HG02798 (cell line): ENCODE results near the gene CXorf65.
A peak's percentile ranks its signal among the peaks of the same experiment; 100 is the strongest.

Experiments
- ATAC-seq: cut with Tn5 transposase; IDR thresholded peaks from one replicate; pipeline ENCODE4 v1.9.1; 2021; ENCODE audit warnings: mild to moderate bottlenecking; ENCODE audit not compliant: unreplicated experiment, poor library complexity

Gene CXorf65

DNA sequence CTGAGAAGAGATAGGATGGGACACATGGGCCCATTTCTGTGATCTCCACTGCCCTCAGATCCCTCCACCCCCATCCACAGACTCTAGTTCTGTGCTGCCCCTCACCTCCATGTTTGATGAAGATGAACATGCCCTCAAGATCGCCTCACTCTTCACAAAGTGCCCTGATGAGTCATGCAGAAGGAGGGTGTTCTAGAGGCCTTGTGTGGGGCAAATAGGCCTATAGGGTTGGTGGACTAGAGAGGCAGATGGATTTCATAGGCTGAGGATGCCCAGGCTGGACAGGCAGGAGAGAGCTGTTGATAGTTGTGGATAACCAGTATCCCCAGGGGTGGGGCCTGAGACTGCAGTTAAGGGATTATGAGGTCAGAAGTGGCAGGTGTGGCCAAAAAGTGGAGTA is at the start of gene CXorf65:
Gene CXorf65 (minus strand): TSS at position 314 of the 400 bp plus-strand sequence. CDS start 184 bp downstream, at position 130.
- ATAC-seq = no peak

DNA sequence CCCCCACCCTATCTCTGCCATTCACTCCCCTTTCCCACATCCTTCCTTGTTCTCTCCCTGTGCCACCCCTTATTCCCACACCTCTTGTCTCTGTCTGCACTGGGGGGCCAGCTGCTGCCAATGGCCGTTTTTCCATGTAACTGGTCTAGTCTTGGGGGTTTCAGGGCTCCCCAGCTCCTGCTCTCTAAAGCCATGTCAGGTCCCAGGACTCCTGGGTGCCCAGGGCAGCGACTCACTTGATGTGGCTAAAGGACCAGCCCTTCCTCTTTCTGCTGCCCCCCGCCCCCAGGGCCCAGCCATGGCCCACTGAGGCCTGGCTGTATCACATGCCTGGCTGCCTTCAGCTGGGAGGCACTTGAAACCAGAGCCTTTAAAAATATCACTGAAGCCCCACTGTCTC is 48.1 kb upstream of the CXorf65 start:
- no peak for ATAC-seq

DNA sequence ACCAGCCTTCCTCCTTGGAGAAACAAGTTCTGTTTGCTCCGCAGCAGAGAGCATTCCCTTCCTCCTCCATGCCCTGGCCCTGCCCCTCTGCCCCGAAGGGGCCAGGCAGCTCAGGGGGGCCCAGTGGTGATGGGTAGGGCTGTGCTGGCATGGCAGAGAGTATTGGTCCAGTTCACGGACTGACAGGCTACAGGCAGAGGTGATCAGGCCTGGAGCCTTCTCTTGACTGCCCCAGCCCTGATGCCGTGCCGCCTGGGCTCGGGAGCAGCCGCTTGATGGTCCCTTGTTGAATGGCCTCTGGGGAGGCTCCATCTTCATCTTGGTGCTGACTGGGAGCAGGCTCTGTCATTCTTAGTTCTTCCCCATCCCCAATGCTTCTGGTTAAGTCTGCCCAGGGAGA is 47.7 kb upstream of the CXorf65 start:
- ATAC-seq = no peak

DNA sequence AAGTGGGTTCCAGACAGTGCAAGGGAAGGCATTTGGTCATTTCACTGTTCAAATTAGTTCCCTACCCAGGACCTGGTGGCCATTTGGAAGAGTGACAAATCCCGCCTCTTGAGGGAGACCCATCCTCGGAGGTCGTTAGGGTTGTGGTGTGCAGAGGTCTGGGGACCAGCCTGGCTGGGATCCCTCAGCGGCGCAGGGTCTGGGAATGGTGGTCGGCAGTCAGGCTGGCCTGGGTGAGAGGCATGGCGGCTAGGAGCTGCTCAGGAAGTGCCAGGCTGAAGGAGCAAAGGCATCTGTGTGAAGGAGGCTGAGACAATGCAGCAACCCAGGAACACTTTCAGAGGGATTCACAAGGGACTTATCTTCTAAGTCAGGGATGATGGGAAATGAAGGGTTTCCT is 44.8 kb upstream of the CXorf65 start:
- no peak for ATAC-seq

DNA sequence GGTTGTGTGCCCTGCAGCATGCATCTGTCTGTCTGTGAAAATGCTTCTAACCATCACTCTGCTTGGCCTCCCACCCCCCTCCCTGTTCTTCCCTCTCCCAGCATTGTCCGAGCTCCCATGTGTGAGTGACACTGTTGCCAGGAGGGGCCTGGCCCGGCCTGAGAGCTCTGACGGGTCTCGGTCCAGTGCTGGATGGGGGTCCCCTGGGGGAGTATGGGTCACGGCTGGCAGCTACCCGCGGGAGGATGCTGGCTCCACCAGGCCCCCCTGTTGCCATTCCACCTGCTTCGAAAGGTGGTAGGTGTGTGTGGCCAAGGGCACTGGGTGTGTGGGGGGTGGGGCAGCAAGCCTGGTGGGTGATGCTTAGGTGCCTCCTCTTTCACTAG is 41.7 kb upstream of the CXorf65 start:
- no peak for ATAC-seq

DNA sequence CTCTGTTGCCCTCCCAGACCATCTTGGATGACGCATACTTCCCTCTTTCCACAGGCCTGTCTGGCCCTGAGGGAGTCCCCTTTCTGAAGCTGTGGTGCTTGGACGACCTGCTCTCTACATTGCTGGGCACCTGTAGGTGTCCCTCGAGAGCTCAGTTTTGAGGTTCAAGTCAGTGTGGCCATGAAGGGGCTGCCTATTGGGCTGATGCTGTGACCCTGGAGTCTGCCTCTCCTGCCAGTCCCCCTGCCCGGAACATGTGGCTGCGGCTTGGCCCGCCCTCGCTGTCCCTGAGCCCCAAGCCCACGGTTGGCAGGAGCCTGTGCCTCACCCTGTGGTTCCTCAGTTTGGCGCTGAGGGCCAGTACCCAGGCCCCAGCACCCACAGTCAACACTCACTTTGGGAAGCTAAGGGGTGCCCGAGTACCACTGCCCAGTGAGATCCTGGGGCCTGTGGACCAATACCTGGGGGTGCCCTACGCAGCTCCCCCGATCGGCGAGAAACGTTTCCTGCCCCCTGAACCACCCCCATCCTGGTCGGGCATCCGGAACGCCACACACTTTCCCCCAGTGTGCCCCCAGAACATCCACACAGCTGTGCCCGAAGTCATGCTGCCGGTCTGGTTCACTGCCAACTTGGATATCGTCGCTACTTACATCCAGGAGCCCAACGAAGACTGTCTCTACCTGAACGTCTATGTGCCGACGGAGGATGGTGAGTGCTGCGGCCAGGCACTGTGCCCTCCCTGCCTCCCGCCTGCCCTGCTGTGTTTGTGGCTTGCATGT is 41.1 kb upstream of the CXorf65 start:
- ATAC-seq = no peak

DNA sequence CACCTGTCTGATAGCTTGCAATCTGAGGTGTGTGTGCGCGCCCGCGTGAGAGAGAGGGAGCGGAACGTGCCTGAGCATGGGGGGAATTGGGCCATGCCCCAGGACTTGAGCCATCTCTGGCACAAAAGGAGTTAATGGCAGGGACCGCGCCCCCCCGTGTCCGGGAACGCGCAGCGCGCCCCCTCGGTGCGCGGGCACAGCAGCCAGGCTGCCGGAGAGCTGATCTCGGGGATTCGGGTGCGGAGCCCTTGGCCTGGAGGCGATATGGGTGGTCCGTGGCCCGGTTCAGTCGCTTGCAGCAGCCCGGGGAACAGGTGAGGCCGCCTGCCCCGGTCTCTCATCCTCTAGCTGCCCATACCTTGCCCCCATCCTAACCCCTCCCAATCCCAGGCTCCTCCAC is 38.1 kb upstream of the CXorf65 start, which contains the start of gene NLGN3:
Gene NLGN3 (plus strand): TSS at position 191 of the 400 bp plus-strand sequence. CDS start 2,909 bp downstream, outside the sequence.
- ATAC-seq = no peak

DNA sequence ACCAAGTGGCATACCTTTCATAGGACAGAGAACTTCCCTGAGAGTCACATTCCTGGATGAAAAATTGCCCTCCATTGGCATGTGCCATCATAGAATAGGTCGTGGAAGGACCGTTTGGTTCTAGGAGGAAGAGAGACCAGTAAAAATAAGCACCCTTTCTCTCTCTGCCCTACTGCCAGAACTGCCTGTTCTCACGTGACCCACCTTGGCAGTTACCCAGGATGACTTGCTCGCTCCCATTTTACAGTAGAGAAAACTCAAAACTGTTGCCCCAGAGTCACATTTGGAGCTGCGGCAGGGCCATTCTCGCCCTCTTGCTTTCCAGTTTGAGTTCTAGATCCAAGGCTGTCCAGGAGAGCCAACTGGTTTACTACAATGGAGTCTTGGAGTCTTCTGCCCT is 37.0 kb upstream of the CXorf65 start:
- no peak for ATAC-seq

DNA sequence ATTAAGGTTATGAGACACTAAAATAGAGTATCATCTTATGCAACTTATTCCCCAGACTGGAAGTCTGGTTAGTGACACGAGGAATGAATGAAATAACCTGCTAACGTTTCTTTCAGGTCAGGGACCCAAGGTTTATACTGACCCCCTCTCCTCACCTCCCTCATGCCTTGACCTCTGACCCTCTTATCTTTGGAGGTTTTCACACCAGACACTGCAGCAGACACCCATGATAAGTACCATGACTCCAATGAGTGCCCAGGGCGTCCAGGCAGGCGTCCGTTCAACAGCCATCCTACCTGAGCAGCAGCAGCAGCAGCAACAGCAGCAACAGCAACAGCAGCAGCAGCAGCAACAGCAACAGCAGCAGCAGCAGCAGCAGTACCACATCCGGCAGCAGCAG is 33.9 kb upstream of the CXorf65 start:
- ATAC-seq = no peak

DNA sequence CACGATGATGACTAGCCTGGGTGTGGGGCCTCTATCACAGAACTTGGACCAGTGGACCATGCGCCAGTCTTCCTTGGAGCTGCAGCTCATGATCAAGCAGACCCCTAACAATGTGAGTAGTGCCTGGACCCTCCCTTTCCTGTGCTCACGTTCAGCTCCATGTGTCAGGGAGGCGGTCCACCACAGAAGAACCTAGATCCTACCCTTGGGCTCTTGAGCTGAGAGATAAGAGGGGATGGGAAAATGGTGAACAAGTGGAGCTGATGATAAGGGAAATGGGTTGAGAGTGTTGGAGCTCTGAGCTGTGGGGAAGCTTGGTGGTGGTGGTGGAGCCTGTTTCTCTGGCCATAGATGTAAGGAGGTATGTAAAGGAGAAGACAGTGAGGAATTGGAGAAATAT is 25.0 kb upstream of the CXorf65 start:
- no peak for ATAC-seq

DNA sequence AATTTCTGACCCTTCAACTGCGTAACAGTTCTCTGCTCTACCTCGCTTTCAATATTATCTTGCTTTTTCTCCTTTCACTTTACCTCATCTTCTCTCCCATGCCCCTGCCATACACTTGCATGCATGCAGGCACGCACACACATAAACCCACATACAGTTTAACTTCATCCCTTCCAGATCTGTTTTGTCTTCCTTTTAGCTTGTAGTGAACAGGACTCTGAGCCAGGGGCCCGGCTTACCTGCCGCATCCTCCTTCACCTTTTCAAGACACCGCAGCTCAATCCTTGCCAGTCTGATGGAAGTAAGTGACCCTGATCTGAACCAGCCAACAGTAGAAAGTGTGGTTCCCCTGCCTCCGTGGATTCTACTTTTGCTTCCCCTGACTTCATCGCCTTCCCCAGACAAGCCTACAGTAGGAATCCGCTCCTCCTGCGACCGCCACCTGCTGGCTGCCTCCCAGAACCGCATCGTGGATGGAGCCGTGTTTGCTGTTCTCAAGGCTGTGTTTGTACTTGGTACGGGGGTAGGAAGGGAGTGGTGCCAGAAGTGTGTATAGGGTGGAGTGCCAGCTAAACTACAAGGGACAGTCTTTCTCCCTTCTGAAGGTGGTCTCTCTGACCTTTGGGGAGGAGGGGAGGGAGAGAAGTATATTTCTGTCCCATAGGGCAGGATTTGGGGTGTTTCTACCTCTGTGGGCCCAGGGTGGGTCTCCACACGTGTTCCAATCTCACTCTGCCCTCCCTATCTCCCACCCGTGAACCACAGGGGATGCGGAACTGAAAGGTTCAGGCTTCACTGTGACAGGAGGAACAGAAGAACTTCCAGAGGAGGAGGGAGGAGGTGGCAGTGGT is 22.6 kb upstream of the CXorf65 start:
- ATAC-seq = no peak

DNA sequence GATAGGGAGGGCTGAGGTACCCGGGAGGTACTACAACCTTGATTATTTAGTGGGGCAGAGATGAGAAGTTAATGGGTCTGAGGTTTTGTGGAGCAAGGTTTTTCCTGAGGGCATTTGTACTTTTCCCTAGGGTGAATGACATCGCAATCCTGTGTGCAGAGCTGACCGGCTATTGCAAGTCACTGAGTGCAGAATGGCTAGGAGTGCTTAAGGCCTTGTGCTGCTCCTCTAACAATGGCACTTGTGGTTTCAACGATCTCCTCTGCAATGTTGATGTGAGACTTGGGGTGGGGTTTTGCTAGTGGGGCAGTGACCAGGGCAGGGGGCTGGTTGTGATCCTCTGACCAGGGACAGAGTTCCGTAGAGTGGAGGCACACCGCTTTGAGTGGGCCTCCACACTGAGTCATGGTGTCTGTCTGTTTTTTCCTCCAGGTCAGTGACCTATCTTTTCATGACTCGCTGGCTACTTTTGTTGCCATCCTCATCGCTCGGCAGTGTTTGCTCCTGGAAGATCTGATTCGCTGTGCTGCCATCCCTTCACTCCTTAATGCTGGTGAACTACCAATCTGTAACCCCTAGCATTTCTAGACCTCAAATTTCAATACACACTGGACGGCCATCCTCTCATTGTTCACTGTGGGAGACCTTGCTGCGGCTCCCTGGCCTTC is 21.8 kb upstream of the CXorf65 start:
- ATAC-seq = no peak

DNA sequence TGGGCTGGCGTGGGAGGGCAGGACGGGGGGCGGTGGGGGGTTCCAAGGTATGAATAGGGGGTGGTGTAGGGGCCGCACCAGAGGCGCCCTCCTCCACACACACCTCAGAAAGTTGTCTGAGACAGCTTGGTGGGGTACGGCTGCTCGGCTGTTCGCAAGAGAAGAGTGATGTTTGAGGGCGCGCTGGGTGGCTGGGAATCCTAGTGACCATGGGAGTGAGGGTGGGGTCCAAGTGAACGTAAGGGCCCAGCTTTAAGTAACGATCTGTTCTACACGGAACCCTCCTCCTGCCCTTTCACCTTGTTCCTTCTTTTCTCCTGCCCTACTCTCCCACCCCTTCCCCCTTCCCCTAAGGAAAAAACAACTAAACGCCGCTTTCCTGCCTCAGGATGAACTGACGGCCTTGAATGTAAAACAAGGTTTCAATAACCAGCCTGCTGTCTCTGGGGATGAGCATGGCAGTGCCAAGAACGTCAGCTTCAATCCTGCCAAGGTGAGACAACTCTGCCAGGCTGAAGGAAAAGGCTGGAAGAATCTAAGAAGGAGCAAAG is 12.5 kb upstream of the CXorf65 start:
- ATAC-seq = peak; percentile 11

DNA sequence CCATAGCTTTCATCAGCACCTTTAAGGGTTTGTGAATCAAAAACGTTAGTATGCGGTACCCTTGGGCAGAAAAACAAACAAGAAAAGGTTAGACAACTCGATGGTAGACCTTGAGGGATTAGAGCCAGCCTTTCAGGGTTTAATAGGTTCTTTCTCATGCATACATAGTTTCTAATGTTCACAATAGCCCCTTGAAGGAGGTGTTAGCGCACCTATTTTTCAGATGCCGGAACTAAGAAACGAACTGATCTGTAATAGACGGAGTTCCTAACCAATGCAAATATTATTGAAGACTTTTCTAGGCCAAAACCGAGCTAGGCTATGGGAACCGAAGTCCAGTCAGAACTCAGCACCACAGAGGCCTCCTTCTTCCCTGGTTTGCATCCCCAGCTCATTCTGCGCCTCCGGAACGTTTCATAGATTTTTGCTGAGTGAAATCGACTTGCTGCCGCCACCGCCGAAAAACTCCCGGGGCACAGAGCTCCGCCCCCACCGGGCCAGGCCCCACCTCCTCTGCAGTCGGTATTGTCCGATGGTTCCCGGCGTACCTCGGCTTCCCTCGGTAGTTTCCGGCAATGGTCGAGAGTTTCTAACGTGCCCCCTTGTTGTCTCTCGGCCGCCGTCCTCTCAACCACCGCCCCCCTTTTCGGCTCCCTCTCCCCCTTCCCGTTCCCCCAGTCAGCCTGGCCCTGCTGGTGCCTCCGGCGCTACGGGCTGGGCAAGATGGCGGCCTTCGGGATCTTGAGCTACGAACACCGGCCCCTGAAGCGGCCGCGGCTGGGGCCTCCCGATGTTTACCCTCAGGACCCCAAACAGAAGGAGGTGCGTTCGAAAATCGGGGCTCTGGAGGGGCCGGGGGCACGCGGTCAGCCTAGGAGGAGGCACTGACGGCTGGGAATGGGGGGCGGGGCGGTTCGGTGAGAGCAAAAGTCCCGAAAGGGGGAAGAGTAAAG is 11.8 kb upstream of the CXorf65 start, which contains the start of gene MED12:
Gene MED12 (plus strand): TSS at position 565 of the 953 bp plus-strand sequence. CDS start 159 bp downstream, at position 724.
- peak; percentile 97 for ATAC-seq

DNA sequence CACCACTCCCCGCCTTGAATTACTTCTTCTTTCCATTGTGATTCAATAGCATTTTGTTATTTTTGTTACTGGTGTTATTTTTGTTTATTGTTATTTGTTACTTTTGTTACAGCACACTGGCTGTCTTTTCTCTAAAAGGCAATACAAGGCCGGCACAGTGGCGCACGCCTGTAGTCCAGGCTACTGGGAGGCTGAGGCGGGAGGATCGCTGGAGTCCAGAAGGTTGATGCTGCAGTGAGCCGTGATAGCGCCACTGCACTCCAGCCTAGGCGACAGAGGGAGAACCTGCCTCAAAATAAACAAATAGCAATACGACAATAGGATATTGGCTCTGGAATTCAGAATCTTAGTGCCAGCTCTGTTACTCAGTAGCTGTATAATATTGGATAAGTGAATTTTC is 10.8 kb upstream of the CXorf65 start:
- no peak for ATAC-seq

DNA sequence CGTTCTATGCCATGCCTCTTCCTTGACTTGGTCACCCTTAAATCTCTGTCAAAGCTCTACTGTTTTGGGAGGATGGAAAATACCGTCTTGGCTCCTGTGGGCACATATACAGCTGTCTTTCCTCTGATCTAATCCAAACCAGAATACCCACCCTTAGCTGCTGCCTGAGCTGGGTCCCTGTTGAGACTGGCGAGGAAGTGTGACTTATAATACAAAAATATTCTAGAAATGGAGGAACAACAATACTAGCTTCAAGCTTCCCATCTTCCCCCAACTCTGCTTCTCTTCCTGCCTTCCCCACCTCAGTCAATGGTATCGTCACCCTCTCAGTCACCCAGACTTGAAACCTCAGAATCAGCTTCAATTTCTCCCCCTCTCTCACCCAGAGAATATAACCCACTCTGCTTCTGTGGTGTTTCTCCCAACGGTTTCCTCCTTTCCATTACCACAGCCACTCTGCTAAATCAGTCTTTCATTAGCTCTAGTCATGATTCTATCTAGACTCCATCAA is 5.4 kb upstream of the CXorf65 start:
- peak; percentile 13 for ATAC-seq

DNA sequence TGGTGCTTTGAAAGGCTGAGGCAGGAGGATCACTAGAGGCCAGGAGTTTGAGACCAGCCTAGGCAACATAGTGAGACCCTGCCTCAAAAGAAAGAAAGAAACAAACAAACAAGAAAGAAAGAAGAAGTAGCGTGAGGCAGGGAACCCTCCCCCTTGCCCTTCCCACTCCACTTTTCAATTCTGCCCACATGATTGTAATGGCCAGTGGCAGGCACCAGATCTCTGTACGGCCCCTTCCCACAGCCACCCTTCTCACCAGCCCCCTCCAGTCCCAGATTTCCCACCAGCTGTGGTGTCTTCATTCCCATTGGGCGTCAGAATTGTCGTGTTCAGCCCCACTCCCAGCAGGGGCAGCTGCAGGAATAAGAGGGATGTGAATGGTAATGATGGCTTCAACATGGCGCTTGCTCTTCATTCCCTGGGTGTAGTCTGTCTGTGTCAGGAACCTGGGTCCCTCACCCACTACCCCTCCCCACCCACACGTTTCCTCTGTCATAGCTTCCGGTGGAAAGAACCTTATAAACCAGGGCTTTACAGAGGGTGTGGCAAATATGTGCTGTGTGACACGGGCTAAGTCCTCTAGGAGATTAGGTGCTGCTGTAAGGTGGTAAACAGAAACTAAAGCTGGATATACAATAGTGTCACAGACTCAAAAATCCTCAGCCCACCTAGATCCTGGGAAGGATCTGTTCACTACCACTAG is 4.8 kb upstream of the CXorf65 start, which contains the start of gene IL2RG:
Gene IL2RG (minus strand): TSS at position 437 of the 703 bp plus-strand sequence. CDS start 38 bp downstream, at position 399.
- peak; percentile 95 for ATAC-seq

DNA sequence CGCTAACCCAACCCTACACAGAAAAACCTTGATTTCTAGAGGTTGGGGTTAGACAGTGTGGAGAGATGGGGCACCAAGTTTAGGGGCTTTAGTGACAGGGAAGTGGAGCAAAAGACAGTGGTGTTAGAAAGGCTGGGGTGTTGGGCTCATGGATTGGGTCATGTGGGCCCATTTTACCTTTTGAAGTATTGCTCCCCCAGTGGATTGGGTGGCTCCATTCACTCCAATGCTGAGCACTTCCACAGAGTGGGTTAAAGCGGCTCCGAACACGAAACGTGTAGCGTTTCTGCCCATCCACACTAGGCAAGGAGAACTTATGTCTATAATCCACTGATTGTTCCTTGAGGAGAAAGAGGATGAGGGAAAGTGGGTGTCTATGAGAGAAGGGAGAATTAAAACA is 2.5 kb upstream of the CXorf65 start:
- no peak for ATAC-seq
